NT2/D1 (cell line): ENCODE measurements around the gene ERBB4.

ENCODE experiments used
- SUZ12 ChIP-seq: IDR thresholded peaks from 2 replicates; pipeline ENCODE4 v1.6.1; 2011; ENCODE audit not compliant: insufficient read length, insufficient read depth; ENCODE audit errors: extremely low read depth
- YY1 ChIP-seq: IDR thresholded peaks from 2 replicates; pipeline ENCODE4 v1.6.1; 2011; ENCODE audit not compliant: insufficient read length, insufficient read depth
- ZNF274 ChIP-seq: IDR thresholded peaks from 2 replicates; pipeline ENCODE4 v1.6.1; 2011; ENCODE audit warnings: mild to moderate bottlenecking, low read depth, low read length

GRCh38 chr2:212024040-212024439 lies 514.6 kb downstream of the ERBB4 start:
- no peak for TF ChIP-seq YY1
- no peak for TF ChIP-seq ZNF274
- no peak for TF ChIP-seq SUZ12
